NCI-H460 (cell line): ENCODE data around the gene MTERF4. TPM values are rescaled to one million over a fixed set of nuclear protein-coding genes. Genes with fewer than 3 reads are reported as not detected.

Experiments used
- DNase-seq: peaks from one replicate; pipeline ENCODE4 v3.0.0-alpha.2; 2016; ENCODE audit warnings: low read depth; ENCODE audit errors: extremely low read depth
- total RNA-seq: library from RNA; depleted of rRNA; stranded (reverse); fragments of >200 nt; shearing (Covaris generic); gene quantifications from 2 replicates; pipeline ENCODE4 v1.2.3, GENCODE V29; 2014

MTERF4 gene
- total RNA-seq, 1 experiment from 2014 or later = 36.9 TPM

DNA sequence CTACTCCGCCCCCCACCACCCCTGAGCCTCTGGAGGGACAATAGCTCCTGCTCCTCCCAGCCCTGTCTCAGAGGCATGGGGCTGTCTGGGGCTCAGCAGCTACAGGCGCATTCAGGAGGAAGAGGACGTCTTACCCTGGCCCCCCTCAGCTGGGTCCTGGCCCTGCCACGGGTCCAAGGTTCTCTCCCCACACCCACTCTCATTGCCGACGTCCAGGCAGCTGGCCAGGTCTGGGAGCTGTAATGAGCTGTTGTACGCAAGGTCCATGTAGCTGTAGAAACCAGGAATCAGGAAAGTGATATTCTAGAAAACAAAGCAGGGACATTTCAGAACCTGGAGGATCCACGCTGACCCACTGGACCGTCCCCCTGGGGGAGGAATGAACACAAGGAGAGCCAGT lies 33.6 kb upstream of the MTERF4 start:
- DNase-seq = no peak

DNA sequence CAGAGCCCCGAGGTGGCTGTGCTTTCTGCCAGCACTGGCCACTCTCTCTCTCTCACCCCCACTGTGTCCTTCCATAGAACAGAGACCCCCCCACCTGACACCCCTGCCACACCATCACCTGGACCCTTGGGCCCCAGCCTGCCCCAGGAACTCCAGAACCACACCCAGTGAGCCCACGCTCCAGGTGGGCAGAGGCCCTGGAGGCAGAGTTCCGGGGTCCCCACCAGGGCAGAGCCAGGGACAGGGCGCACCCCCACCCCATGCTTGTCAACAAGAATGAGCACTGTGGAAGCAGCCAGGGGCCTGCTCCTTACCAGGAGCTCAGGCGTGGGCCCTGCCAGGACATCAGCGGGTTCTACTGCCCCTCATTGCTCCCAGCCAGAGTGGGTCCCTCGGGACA lies 32.6 kb upstream of the MTERF4 start:
- DNase-seq = no peak

DNA sequence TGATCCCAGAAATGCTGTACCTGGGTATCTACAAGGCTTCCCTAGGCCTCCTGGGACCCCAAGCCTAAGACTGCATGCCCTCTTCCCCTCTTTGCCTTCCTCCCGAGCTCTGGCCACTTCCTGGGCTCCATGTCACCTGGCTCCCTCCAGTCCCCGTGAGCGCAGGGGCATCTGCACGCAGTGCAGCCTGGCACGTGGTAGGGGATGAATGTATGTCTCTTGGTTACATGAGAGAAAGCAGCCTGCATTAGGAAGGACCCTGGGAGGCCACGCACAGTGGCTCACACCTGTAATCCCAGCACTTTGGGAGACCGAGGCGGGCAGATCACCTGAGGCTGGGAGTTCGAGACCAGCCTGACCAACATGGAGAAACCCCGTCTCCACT lies 31.3 kb upstream of the MTERF4 start:
- no peak for DNase-seq

DNA sequence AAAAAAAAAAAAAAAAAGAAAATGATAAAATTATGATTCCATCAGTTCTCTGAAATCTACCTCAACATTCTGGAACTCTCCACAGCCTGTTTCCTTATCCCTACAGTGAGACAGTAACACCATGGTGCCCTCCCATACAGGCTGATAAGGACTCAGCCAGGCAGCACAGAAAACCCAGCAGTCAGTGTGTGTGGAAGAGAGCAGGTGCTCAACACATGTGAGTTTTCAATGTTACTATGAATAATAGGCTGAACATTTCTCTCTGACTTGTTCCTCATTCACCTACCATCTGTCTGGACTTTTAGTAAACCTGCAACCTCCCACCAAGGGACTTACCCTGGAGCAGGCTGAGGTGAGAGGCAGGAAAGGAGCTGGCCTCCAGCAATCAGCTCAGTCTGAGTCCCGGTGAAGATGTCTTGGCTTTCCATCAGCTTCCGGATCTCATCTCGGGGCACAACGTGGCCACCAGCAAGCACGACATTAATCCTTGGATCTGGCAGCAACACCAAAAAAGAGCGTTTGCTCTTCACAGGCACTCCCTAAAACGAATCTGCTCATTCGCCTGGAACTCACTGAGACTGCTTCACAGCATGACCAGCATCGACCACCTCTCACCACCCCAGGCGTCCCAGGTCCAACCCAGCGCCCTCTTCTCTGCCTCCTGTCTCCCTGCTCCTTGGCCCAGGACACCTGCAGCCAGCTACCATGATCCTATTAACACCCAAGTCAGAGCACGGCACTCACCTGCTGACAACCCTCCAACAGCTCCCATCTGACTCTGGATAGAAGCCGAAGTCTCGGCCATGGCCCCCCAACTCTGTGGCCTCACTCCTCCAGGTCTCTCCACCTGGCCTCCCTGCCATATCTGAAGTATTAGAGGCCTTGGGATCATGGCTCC lies 30.7 kb upstream of the MTERF4 start:
- DNase-seq = no peak

DNA sequence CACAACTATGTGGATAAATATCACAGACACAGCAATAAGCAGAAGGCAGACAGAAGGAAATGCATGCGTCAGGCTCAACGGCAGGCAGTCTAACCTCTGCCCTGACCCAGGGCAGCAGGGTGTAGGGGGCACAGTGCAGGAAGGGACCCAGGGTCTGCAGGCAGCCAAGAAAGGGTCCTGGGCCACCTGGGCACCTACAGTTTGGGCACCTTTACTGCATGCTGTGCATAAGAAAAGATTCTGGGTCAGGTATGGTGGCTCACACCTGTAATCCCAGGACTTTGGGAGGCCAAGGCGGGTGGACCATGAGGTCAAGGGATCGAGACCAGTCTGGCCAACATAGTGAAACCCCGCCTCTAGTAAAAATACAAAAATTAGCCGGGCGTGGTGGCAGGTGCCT lies 29.4 kb upstream of the MTERF4 start:
- no peak for DNase-seq

DNA sequence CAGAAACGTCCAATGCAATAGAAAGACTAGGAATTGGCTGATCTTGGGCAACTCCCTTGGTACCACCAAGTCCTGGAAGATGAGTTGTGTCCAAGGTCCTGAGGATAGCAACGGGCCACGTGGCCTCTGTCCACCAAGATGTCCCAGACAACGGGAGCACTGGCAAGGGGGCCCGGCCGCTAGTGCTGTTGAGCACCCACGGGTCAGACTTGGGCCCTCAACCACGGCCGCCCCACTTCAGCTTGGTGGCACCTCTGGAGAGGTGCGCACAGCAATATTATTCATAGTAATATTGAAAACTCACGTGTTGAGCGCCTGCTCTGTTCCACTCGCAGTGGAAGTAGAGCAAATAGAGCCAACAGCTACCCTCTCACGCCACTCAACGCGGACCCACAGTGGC lies 28.2 kb upstream of the MTERF4 start:
- no peak for DNase-seq

DNA sequence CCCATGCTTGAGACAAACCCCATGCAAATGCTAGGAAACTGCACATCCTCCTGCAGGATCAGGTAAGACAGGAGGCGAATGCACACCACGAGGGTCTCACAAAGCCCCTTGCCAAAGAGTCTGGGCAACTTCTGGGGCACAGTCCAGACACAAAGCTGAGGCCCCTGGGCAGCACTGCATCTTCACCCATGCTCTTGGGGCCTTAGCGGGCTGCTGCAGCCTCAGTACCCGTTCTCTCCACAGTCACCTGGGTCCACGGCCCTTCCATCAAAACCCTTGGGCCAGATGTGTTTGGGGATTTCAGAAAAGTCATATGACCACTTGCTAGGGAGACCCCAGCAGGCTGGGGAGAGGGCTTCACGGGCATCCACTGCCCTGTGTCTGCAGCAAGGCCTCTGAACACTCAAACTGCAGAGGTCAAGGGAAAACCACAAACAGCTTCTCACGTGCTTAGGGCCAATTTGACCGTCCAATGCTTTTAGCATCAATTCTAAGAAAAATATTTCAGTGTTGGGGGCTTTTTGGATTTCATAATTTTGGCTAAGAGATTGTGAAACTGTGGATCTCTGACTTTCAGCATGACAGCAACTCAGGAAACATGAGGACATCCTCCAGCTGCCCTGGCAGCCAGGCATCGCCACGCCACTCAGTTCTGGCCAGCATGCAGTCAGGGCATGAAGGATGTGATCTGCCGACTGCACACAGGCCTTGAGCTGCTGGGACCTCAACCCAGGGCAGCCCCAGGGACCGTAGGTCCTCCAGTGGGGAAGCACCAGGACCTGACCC lies 27.2 kb upstream of the MTERF4 start:
- no peak for DNase-seq

DNA sequence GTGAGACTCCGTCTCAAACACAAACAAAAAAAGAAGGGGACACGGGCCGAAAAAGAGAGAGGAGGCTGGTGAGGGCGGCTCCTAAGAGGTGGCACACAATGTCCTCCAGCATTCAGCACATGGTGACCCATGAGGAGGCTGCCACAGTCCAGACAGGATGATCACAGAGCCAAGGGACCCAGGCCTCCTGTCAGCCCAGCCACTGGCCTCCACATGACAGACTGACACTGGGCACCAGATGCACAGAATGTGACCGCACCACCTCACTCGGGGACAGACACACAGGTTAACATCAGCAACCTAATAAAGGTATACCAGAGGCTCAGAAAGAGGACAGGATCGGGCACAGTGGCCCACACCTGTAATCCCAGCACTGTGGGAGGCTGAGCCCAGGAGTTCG lies 26.2 kb upstream of the MTERF4 start:
- no peak for DNase-seq

DNA sequence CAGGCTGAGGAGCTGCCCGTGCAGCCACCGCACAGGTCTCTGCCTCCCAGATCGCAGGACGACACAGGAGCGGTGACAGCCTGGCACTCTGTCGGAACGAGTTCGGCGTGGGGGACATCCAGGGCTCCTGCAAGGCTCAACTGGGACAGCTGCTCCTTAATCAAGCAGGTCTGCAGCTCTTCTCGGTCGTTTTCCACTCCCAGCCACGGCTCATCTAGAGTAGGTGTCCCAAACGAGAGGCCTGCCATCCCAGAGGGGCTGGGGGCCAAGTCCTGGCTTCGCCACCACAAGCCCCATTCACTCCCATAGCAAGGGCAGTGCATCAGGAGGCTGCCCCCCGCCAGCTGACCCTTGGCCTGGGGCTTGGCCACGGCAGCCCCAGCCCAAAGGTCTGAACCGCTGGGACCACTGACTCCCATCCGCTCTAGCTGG lies 24.7 kb upstream of the MTERF4 start:
- no peak for DNase-seq

DNA sequence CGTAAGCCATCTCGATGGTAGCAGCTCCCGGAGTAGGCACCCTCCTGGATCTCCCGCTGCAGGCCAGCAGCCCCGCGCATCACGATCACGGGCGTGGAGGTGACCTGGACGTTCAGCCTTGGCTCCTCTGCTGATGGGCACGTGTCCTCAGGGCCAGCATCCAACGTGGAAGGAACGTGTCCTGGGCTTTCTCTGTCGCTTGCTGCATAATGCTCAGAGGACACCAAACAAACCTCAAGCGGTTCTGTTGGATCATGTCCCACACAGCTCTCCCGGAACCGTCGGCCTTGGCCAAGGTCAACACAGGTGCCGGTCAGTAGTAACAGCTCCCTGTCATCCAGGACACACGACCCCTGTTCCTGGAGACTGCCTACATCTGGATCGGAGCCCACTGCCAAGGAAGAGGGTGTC lies 24.1 kb upstream of the MTERF4 start:
- no peak for DNase-seq

DNA sequence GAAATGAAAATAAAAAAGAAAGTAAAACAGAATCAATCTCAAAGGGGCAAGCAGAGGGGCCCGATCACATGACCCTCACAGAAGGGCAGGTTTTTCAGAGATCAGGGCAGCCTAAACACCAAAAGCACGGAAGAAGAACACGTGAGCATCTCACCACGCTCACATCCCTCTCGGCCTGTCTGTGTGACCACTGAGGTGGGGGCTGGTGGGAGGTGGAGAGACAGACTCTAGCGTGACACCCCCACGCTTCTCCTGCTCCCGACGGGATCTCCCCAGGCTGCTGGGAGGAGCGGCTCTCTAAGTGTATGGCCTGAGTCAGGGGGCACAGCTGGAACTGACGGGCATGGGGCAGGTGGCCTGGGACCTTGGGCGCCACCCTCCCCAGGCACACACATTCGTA lies 23.5 kb upstream of the MTERF4 start:
- no peak for DNase-seq

DNA sequence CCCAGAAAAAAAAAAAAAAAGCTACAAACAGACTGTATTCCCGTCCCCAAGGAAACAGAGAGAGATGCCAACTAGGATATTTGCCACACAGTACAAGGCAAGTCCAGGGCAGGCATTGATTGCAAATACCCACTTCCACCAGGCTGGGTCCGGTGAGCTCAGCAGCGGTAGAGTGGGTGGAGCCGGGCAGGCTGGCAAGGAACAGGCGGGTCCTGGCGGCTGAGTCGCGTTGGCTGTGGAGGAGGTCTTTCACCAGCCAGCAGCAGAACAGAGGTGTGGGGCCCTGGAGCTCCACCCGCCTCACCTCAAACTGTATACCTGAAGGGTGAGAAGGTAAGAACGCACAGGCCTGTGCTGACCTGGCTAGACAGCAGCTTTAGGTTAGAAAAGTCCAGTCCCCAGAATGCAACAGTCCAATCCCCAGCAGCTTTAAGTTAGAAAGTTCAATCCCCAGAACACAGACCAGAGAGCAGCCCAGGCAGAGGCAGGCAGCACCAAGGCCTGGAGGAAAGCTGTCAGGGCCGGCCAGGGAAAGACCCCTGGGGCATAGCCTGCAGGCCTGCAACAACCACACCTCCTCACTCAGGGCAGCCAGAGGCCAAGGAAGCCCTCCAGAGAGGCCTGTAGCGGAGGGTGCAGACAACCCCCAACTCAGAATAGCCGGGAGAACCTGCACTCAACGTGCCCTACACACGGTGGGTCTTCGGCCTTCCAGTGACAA lies 21.9 kb upstream of the MTERF4 start:
- DNase-seq = no peak

DNA sequence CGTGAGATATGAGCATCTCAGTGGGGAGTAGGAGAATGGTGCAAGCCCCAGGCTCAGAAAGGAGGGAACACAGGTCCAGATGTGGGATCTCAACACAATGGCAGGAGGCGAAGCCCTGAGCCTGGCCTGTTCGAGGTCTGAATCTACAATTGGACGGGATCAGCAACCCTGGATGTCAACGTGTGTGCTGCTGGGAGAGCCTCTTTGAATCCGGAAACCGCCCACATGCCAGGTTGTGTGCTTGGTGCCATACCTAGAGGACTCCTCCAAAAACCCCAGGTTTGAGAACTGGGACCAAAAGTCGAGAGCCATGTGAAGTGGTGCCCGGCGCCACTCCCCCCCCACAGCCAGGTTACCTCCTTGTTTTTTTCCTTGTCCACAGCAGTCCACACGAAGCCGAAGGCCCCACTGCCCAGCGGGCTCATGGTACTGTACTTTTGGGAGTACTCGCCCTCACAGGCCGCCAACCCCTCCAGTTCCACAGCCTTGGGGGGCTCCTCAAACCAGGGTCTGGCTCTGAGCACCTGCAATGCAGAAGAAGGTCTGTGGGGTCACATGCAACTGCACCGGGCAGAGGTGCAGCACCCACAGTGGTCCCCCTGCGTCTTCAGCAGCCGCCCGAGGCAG lies 20.4 kb upstream of the MTERF4 start:
- DNase-seq = no peak

DNA sequence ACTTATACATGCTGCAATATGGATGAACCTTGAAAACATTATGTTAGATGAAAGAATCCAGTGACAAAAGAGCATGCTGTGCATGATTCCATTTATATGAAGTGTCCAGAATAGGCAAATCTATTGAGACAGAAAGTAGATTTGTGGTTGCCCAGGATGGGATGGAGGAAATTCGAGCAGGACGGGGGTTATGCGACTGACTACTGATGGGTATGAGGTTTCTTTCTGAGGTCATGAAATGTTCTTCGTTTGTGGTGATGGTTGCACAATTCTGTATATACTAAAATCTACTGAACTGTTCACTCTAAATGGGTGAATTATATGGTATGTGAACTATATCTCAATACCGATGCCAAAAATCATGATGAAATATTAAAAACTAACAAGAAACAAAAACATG lies 18.9 kb upstream of the MTERF4 start:
- DNase-seq = no peak

DNA sequence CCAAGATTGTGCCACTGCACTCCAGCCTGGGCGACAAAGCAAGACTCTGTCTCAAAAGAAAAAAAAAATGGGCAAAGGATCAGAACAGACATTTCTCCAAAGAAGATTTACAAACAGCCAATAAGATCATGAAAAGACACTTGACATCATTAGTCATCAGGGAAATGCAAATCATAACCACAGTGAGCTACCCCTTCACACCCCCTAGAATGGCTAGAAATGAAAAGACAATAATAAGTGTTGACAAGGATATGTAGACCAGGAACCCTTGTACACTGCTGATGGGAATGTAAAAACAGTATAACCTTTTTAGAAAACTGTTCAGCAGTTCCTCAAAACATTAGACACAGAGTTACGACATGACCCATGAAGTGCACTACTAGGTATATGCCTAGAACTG lies 18.4 kb upstream of the MTERF4 start:
- no peak for DNase-seq

DNA sequence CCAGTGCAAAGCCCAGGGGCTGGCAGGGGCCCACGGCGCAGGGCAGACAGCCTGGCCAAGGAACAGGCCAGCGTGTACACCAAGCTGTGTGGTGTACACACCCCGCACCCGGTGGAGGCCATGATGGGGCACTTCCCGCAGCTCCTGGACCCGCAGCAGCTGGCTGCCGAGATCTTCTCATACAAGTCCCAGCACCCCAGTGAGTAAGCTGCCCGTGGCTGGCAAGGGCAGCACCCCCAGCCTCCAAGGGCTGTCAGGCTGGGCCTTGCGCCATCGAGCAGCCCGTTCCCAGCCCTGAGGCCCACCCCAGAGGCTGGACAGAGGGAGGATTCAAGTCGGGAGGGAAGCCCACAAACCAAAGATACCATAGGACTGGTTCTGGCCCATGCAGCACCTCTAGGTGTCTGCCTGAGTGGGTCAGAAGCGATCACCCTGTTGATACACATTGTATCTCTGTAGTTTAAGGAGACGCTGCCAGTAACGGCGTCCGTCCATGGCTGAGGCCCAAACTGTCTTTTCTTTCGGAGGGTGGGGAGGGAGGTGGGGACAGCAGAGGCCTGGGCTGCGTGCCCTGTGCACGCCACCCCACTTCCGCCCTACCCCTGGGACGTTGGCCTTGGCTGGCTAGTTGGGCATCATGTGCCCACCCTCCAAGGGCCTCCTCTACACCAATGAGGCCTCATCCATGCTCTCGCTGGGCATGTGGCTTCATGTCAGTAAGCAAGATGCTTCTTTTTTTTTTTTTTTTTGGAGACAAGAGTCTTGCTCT lies 16.8 kb upstream of the MTERF4 start:
- no peak for DNase-seq

DNA sequence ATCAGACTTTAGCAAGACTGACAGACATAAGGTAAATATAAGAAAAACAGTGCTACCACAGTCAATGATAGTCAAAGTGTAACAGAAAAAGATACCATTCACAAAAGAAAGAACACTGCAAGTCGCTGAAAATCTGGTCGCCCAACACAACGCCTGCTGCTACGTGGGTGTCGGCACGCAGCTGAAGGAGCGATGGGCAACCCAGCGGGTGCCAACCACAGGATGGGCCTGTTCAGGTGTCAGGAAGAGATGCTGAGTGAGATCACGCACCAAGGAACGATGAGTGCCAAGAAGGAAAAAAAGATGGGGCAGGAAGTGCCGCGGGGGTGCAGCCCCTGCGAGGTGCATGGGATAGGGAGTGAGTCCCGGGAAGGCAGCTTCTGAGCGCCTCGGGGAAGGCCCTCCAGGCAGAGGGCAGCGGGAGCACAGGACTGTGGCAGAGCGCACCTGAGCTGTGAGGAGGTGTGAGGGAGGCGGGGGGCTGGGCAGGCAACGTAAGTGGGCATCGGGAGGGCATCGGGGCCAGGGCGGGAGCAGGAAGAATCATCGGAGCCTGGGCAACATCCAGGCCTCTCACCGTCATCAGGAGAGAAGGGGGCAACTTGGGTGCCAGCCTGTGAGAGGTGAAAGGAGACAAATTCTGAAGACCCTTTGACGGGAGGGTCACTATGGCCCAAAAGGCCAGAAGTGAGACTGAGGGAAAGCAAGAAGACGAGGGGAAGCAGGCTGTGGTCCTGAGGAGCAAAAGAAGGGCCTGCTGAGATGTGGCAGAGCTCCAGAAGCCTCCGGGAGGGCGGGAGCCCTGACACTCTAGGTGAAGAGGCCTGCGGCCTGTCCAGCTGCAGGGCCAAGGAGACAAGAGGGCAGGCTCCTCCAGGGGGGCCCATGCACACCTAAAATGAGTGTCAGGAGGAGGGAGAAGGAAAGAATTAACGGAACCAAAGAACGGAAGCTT lies 14.8 kb upstream of the MTERF4 start:
- no peak for DNase-seq

DNA sequence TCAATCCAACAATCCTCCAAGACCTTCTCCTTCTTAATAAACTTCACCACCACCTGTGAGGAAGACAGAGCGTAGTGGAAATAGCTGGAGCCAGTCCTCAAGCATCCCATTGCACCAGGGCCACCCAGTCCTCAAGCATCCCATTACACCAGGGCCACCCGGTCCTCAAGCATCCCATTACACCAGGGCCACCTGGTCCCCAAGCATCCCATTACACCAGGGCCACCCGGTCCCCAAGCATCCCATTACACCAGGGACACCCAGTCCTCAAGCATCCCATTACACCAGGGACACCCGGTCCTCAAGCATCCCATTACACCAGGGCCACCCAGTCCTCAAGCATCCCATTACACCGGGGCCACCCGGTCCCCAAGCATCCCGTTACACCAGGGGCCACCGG lies 13.3 kb upstream of the MTERF4 start:
- no peak for DNase-seq

DNA sequence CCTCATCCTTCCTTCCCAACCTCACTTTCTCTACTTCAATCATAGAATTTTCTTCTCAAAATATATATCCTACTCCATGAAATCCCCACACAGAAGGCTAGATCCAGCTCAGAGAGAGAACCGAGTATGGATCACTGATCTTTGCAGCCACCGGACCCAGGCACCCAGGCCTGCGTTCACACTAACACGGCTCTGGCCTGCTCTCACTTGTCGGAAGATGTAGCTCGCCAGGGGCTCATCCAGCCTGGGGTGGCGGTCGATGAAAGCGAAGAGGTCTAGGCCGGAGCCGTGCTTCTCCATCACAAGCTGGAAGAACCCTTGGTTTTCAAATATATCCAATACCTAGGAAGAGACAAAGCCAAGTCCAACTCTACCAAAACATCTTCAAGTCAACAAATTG lies 12.7 kb upstream of the MTERF4 start:
- no peak for DNase-seq
